Transverse colon (tissue), 4 donors: ENCODE results near the gene NFKBIZ. TPM values are rescaled to one million over a fixed set of nuclear protein-coding genes. Genes with fewer than 3 reads are reported as not detected.
A peak's percentile ranks its signal among the peaks of the same experiment; 100 is the strongest.

Source experiments
- DNase-seq: peaks from one replicate; pipeline ENCODE4 v3.0.0-alpha.2; 2019
- H3K27ac ChIP-seq, 4 donors: fragments of 200-600 bp; sonication (generic); 2 replicates each; pipeline ENCODE4 v1.5.1; 2016 to 2018; ENCODE audit warnings: inconsistent platforms in 4 of 4
- H3K27me3 ChIP-seq: fragments of 200-600 bp; sonication (generic); 2 replicates; pipeline ENCODE4 v1.5.1; 2017; ENCODE audit warnings: inconsistent platforms
- H3K36me3 ChIP-seq, 4 donors: fragments of 200-600 bp; sonication (generic); 2 replicates each; pipeline ENCODE4 v1.5.1; 2017 to 2019; ENCODE audit warnings: inconsistent platforms in 4 of 4
- H3K4me1 ChIP-seq, 4 donors: fragments of 200-600 bp; sonication (generic); 2 replicates each; pipeline ENCODE4 v1.5.1; 2017 to 2020; ENCODE audit warnings: inconsistent platforms in 4 of 4
- H3K4me3 ChIP-seq, 4 donors: fragments of 200-600 bp; sonication (generic); 1 replicate in 1 of 4; 2 replicates in 3 of 4; pipeline versions ENCODE4 v1.5.1 to v1.6.1; 2017 to 2019; ENCODE audit warnings: inconsistent platforms in 4 of 4
- H3K9me3 ChIP-seq, 2 donors: fragments of 200-600 bp; sonication (generic); 2 replicates each; pipeline ENCODE4 v1.5.1; 2017 to 2019; ENCODE audit warnings: inconsistent platforms in 2 of 2
- CTCF ChIP-seq, 5 experiments: fragments of 200-600 bp in 3 of 5; fragments of 450-650 bp in 2 of 5; sonication (generic) in 3 of 5; IDR thresholded peaks; 1 replicate in 2 of 5; 2 replicates in 3 of 5; pipeline ENCODE4 v1.5.1; 2016 to 2017; ENCODE audit warnings: antibody characterized with exemption in 5 of 5, inconsistent platforms in 3 of 5, mild to moderate bottlenecking in 2 of 5, moderate library complexity in 1 of 5
- EP300 ChIP-seq: sonication (generic); formaldehyde crosslinking; IDR thresholded peaks from one replicate; pipeline ENCODE4 v1.6.1; 2017; ENCODE audit warnings: antibody characterized with exemption, low read depth
- POLR2A ChIP-seq: fragments of 450-650 bp; IDR thresholded peaks from one replicate; pipeline ENCODE4 v1.6.1; 2016; ENCODE audit warnings: antibody characterized with exemption, mild to moderate bottlenecking, moderate library complexity
- POLR2AphosphoS5 ChIP-seq, 3 donors: sonication (generic); formaldehyde crosslinking; IDR thresholded peaks; one replicate each; pipeline ENCODE4 v1.6.1; 2016; ENCODE audit warnings: antibody characterized with exemption in 3 of 3
- WGBS, 2 donors: methylation state at CpG; one replicate each; pipeline ENCODE4 v1.1.5; 2018; ENCODE audit warnings: low coverage in 1 of 2; 5-methylcytosine and 5-hydroxymethylcytosine counted together
- in situ Hi-C, 4 donors: fragments of 200-750 bp; cut with MboI; loops; one replicate each; pipeline versions ENCODE4 v1.15.0 to v1.15.1; 2017; ENCODE audit warnings: low sequenced_read_pairs in 3 of 4, low pct_ligation_motif_present in 1 of 4, low pct_unique_long_range_greater_than_20kb in 1 of 4
- intact Hi-C: fragments of 100-400 bp; cut with DNase I; formaldehyde crosslinking; loops from one replicate; pipeline ENCODE4 v1.15.1; 2023; ENCODE audit warnings: low total_unique reads
- total RNA-seq, 4 donors: library from RNA; depleted of rRNA; stranded (reverse); fragments of >200 nt; gene quantifications; one replicate each; pipeline ENCODE4 v1.1.0, GENCODE V29; 2016

The NFKBIZ gene
- total RNA-seq: 100 to 1,000 TPM in 3 of 4 donors, 10 to 100 TPM in 1; 92.4 to 333 (median 176) TPM

- Histone ChIP-seq H3K27me3 (no peaks in the 10 kb centered on the region), H3K27ac (peak within 1 kb of the TSS; percentile 96 to 100 (median 99)), H3K4me1 (peaks cover 13 to 62% (median 33%) of the 10 kb centered on the region in 4 donors), H3K36me3 (peaks cover 0 to 19% (median 7%) of the 10 kb centered on the region in 4 donors), H3K9me3 (no peaks in the 10 kb centered on the region), H3K4me3 (peak within 1 kb of the TSS; percentile 63 to 99 (median 94))
- peak; percentile 98 for DNase-seq
- WGBS, 2 donors: 4% methylated on average over 4 to 33 of the region's 95 CpGs
- in situ Hi-C loops: no loop called here
- intact Hi-C loops: no loop called here
- peak in 1 of 5 experiments; percentile 14 for TF ChIP-seq CTCF (IDR thresholded peaks at IDR 0.05)
- peak; percentile 87 to 99 (median 98) for TF ChIP-seq POLR2AphosphoS5 (IDR thresholded peaks at IDR 0.05)
- TF ChIP-seq EP300: peak; percentile 61
- TF ChIP-seq POLR2A: peak; percentile 90
These were observed at the start of gene NFKBIZ for GRCh38 chr3:101848754-101849713. Gene NFKBIZ (plus strand): TSS chr3:101849514. CDS start chr3:101849629, 115 bp downstream.

GRCh38 chr3:101801174-101801573, 48.1 kb upstream of the NFKBIZ start:
- Histone ChIP-seq H3K9me3 (no peaks in the 10 kb centered on the region), H3K27ac (no peak overlapping the region), H3K36me3 (no peaks in the 10 kb centered on the region), H3K4me1 (peaks cover 0 to 11% (median 4%) of the 10 kb centered on the region in 4 donors), H3K4me3 (no peak overlapping the region), H3K27me3 (no peaks in the 10 kb centered on the region)
- no peak for TF ChIP-seq POLR2AphosphoS5 (IDR thresholded peaks at IDR 0.05)
- TF ChIP-seq CTCF (IDR thresholded peaks at IDR 0.05): no peak
- no peak for TF ChIP-seq POLR2A
- no peak for TF ChIP-seq EP300
- WGBS, 2 donors: 90 to 94% methylated on average over 3 to 4 of the region's 4 CpGs
- intact Hi-C loops (loop anchor here (10.0 kb wide), 1 partner anchor 54 kb away; no protein-coding TSS in a partner anchor), in situ Hi-C loops (loop anchor here (5.0 to 25.0 kb wide), 3 partner anchors 426 to 736 kb away; no protein-coding TSS in a partner anchor)
- no peak for DNase-seq

- intact Hi-C loops: loop anchor here (10.0 kb wide), 1 partner anchor 53 kb away; no protein-coding TSS in a partner anchor
- WGBS, 2 donors: 64 to 70% methylated on average over 2 of the region's 2 CpGs
- Histone ChIP-seq H3K9me3 (no peaks in the 10 kb centered on the region), H3K27me3 (no peaks in the 10 kb centered on the region), H3K4me1 (peaks cover 0 to 11% (median 4%) of the 10 kb centered on the region in 4 donors), H3K4me3 (no peak overlapping the region), H3K36me3 (no peaks in the 10 kb centered on the region), H3K27ac (no peak overlapping the region)
- no peak for TF ChIP-seq CTCF (IDR thresholded peaks at IDR 0.05)
- DNase-seq: no peak
- in situ Hi-C loops: loop anchor here (5.0 to 25.0 kb wide), 3 partner anchors 425 to 735 kb away; no protein-coding TSS in a partner anchor
These were observed 47.1 kb upstream of the NFKBIZ start for GRCh38 chr3:101802179-101802578.

GRCh38 chr3:101803173-101803782, 46.0 kb upstream of the NFKBIZ start:
- DNase-seq: peak; percentile 51
- in situ Hi-C loops: loop anchor here (5.0 to 25.0 kb wide), 3 partner anchors 424 to 734 kb away; no protein-coding TSS in a partner anchor
- H3K4me1 ChIP-seq: peaks cover 0 to 11% (median 4%) of the 10 kb centered on the region in 4 donors
- no peak overlapping the region for H3K4me3 ChIP-seq
- no peak overlapping the region for H3K27ac ChIP-seq
- intact Hi-C loops: loop anchor here (10.0 kb wide), 1 partner anchor 52 kb away; no protein-coding TSS in a partner anchor
- TF ChIP-seq CTCF (IDR thresholded peaks at IDR 0.05): peak; percentile 80 to 90 (median 83)
- no peak for TF ChIP-seq POLR2AphosphoS5 (IDR thresholded peaks at IDR 0.05)
- no peaks in the 10 kb centered on the region for H3K36me3 ChIP-seq
- H3K27me3 ChIP-seq: no peaks in the 10 kb centered on the region
- 66 to 75% methylated on average over 7 to 9 of the region's 9 CpGs for WGBS, 2 donors
- H3K9me3 ChIP-seq: no peaks in the 10 kb centered on the region
